Measurements from ENCODE around the gene ABCA3. TPM values are rescaled to one million over a fixed set of nuclear protein-coding genes. Genes with fewer than 3 reads are reported as not detected.

ABCA3 gene
- total RNA-seq, 1 experiment from 2014 or later = 3.5 TPM

DNA sequence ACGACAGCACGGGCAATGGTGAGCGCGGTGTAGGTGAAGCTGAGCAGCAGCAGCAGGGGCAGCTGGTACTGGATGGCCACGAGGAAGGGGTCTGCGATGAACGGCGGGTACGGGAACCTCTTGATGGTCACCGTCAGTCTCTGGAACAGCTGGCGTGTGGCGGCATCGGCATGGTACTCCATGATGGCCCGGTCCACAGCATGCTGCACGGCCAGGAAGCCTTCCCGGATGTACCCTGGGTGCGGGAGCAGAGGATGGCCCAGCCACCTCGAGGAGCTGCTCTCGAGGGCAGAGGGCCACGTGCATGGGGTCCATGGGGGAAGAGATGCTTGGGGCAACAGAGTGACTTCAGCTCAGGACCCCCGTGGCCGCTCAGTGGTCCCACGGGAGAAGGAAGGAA lies 20.9 kb downstream of the ABCA3 start:
- ChIA-PET CTCF (no interaction called here), POLR2A (interaction anchor here (0.5 kb wide), 1 partner anchor 71 kb away, joined by 3 read pairs; no protein-coding TSS in a partner anchor)
- peaks cover 32% of the 10 kb centered on the region for H3K27me3 Mint-ChIP-seq (ENCODE audit: insufficient read depth, unreplicated experiment)
- no peak for DNase-seq (ENCODE audit: unreplicated experiment)
- no peaks in the 10 kb centered on the region for H3K36me3 Mint-ChIP-seq (ENCODE audit: insufficient read depth, unreplicated experiment)
- no TSS peak for BruUV-seq (replicated peaks)
- H3K9me3 Mint-ChIP-seq (ENCODE audit: unreplicated experiment) = no peaks in the 10 kb centered on the region
- no peaks in the 10 kb centered on the region for H3K4me1 Mint-ChIP-seq (ENCODE audit: insufficient read depth, unreplicated experiment)
- no peak overlapping the region for H3K27ac Mint-ChIP-seq (ENCODE audit: low read depth, unreplicated experiment)
- intact Hi-C loops (cut with micrococcal nuclease) = no loop called here
- TF ChIP-seq, protein P1, sequence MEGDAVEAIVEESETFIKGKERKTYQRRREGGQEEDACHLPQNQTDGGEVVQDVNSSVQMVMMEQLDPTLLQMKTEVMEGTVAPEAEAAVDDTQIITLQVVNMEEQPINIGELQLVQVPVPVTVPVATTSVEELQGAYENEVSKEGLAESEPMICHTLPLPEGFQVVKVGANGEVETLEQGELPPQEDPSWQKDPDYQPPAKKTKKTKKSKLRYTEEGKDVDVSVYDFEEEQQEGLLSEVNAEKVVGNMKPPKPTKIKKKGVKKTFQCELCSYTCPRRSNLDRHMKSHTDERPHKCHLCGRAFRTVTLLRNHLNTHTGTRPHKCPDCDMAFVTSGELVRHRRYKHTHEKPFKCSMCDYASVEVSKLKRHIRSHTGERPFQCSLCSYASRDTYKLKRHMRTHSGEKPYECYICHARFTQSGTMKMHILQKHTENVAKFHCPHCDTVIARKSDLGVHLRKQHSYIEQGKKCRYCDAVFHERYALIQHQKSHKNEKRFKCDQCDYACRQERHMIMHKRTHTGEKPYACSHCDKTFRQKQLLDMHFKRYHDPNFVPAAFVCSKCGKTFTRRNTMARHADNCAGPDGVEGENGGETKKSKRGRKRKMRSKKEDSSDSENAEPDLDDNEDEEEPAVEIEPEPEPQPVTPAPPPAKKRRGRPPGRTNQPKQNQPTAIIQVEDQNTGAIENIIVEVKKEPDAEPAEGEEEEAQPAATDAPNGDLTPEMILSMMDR (IDR thresholded peaks at IDR 0.05; ENCODE audit: unreplicated experiment) = no peak
- no peak overlapping the region for H3K4me3 Mint-ChIP-seq (ENCODE audit: unreplicated experiment)

DNA sequence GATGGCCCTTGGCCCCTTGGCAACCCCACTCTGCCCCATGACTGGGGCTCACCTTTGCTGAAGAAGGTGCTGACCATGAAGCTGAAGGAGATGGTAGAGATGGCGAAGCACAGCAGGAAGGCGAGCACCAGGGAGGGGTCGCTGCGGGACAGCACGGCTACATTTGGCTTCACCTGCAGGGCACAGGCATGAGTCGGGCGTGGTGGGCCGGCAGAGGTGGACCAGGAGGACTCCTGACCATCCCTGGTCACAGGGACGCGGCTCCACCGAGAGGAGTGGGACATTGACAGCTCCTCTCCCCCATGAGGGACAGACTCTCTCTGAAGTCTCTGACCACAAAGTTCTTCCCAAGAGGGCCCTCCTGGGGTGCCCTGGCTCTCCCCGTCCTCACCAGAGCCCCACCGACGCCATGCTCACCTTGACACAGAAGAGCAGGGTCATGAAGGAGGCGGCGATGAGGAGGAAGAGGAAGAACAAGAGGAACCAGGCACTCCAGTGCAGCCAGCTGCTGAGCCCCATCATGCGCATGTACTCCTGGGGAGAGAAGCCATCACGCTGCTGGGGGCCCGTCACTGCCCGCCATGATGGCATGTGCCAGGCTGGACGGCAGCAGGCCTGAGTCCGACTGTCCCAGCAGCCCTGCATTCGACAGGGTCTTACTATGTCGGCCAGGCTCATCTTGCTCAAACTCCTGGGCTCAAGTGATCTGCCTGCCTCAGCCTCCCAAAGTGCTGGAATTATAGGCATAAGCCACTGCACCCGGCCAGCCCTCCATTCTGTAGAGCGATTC lies 23.1 kb downstream of the ABCA3 start:
- no peak for DNase-seq (ENCODE audit: unreplicated experiment)
- no peaks in the 10 kb centered on the region for H3K9me3 Mint-ChIP-seq (ENCODE audit: unreplicated experiment)
- no peak overlapping the region for H3K4me3 Mint-ChIP-seq (ENCODE audit: unreplicated experiment)
- no TSS peak for BruUV-seq (replicated peaks)
- TF ChIP-seq, protein P1 (IDR thresholded peaks at IDR 0.05; ENCODE audit: unreplicated experiment) = no peak
- intact Hi-C loops (cut with micrococcal nuclease) = no loop called here
- peaks cover 6% of the 10 kb centered on the region for H3K36me3 Mint-ChIP-seq (ENCODE audit: insufficient read depth, unreplicated experiment)
- ChIA-PET POLR2A (no interaction called here), CTCF (no interaction called here)
- peaks cover 32% of the 10 kb centered on the region for H3K27me3 Mint-ChIP-seq (ENCODE audit: insufficient read depth, unreplicated experiment)
- no peaks in the 10 kb centered on the region for H3K4me1 Mint-ChIP-seq (ENCODE audit: insufficient read depth, unreplicated experiment)
- no peak overlapping the region for H3K27ac Mint-ChIP-seq (ENCODE audit: low read depth, unreplicated experiment)

DNA sequence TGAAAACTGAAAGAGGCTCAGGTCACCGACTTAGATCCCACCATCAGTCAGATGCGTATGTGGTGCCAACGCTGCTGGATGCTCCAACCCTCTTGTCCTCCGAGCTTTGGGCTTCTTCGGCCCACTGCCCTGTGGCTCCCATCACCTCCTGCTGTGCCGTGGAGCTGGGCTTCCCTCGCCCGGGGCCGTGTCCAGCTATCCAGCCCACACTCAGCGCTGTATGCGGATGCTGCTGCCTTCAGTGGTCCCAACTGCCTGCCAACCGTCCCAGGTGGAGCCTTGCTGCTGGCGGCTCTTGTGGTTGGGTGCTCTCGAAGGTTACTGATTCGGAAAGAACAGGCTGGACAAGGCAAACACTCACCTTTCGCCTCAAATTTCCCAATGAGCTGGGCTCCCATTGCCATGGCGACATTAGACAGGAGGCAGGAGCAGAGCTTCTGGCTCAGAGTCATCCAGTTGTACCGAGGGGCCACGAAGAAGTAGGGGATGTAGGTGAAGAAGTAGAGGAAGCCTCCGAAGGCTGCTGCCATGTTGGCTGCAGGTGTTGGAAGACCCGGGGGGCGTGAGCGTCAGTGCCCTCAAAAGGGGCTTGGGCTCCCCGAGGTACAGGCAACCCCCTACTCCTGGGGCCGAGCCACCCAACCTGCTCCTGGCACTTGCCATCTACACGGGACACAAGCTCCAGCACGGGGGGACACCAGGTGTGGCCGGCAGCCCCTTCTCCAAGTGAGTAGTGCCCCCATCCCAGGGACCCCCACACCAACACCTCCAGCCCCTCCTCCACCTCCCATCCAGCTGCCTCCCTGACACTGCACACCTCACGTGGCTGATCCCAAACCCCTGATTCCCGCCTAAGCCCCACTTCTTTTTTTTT lies 32.2 kb downstream of the ABCA3 start:
- Mint-ChIP-seq H3K4me1 (ENCODE audit: insufficient read depth, unreplicated experiment) (no peaks in the 10 kb centered on the region), H3K27me3 (ENCODE audit: insufficient read depth, unreplicated experiment) (peaks cover 14% of the 10 kb centered on the region), H3K27ac (ENCODE audit: low read depth, unreplicated experiment) (no peak overlapping the region), H3K36me3 (ENCODE audit: insufficient read depth, unreplicated experiment) (peaks cover 5% of the 10 kb centered on the region), H3K9me3 (ENCODE audit: unreplicated experiment) (no peaks in the 10 kb centered on the region), H3K4me3 (ENCODE audit: unreplicated experiment) (no peak overlapping the region)
- DNase-seq (ENCODE audit: unreplicated experiment) = no peak
- TF ChIP-seq, protein P1 (IDR thresholded peaks at IDR 0.05; ENCODE audit: unreplicated experiment) = no peak
- BruUV-seq (replicated peaks) = no TSS peak
- intact Hi-C loops (cut with micrococcal nuclease) = no loop called here
- CTCF ChIA-PET = interaction anchor here (0.9 kb wide), 1 partner anchor 61 kb away, joined by 6 read pairs; no protein-coding TSS in a partner anchor
- POLR2A ChIA-PET = interaction anchor here (0.6 kb wide), 1 partner anchor 20 kb away, joined by 3 read pairs; no protein-coding TSS in a partner anchor

DNA sequence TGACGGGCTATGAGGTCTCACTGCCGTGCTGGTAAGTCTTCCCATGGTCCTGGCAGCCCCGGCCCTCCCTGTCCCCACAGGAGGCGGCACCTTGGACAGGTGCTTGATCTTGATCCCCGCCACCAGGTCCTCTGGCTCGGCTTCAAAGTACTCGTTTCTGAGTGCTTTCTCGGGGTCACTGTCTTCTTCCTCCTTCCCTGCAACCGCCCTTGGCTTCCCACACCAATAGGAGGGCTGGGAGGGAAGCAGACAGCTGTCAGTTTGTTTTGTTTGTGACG lies 40.7 kb downstream of the ABCA3 start:
- no peak for DNase-seq (ENCODE audit: unreplicated experiment)
- POLR2A ChIA-PET = no interaction called here
- intact Hi-C loops (cut with micrococcal nuclease) = no loop called here
- Mint-ChIP-seq H3K9me3 (ENCODE audit: unreplicated experiment) (no peaks in the 10 kb centered on the region), H3K4me3 (ENCODE audit: unreplicated experiment) (no peak overlapping the region), H3K27me3 (ENCODE audit: insufficient read depth, unreplicated experiment) (no peaks in the 10 kb centered on the region), H3K36me3 (ENCODE audit: insufficient read depth, unreplicated experiment) (no peaks in the 10 kb centered on the region), H3K4me1 (ENCODE audit: insufficient read depth, unreplicated experiment) (no peaks in the 10 kb centered on the region), H3K27ac (ENCODE audit: low read depth, unreplicated experiment) (no peak overlapping the region)
- TF ChIP-seq, protein P1 (IDR thresholded peaks at IDR 0.05; ENCODE audit: unreplicated experiment) = no peak
- CTCF ChIA-PET = no interaction called here
- no TSS peak for BruUV-seq (replicated peaks)

Data from MCF 10A (cell line).